ENCODE measurements around the gene STX17.
A peak's percentile ranks its signal among the peaks of the same experiment; 100 is the strongest.
"Not testable (repeated sequence)": the region's sequence is repeated elsewhere in the genome, so short reads cannot be mapped to it uniquely, and the experiment has no call there.

The STX17 gene

GRCh38 chr9:99906403-99907207 lies at the start of gene STX17:
Gene STX17 (plus strand): TSS chr9:99906654. CDS start chr9:99915240, 8,586 bp downstream.
- ChIA-PET POLR2A (interaction anchor here (1.0 to 1.1 kb wide), 2 partner anchors 33 to 85 kb away, joined by 3 read pairs; partner anchors contain the start of gene NR4A3), CTCF (interaction anchor here (1.0 to 2.0 kb wide), 2 partner anchors 21 to 83 kb away, joined by 3 to 4 read pairs; no protein-coding TSS in a partner anchor)
- no peak for DNase-seq (ENCODE audit: low read depth, low spot score)

GRCh38 chr9:99857576-99857975 lies 48.9 kb upstream of the STX17 start:
- DNase-seq (ENCODE audit: low read depth, low spot score); CTCF ChIA-PET; POLR2A ChIA-PET; H3K4me3 ChIP-seq (ENCODE audit: low read depth, low read length): not testable (repeated sequence)

More at GRCh38 chr9:99906403-99907207, at the start of gene STX17:
- no peak for TF ChIP-seq CTCF (IDR thresholded peaks at IDR 0.05; ENCODE audit: insufficient read depth, low read length, missing control alignments)
- H3K4me3 ChIP-seq (ENCODE audit: low read depth, low read length) = peak within 1 kb of the TSS; percentile 87

- POLR2A ChIA-PET = no interaction called here
Measured at GRCh38 chr9:99858087-99858486, 48.4 kb upstream of the STX17 start.

GRCh38 chr9:99859243-99859980 lies 47.0 kb upstream of the STX17 start:
- DNase-seq (ENCODE audit: low read depth, low spot score) = no peak
- no peak overlapping the region for H3K4me3 ChIP-seq (ENCODE audit: low read depth, low read length)
- ChIA-PET CTCF (interaction anchor here (0.6 to 1.3 kb wide), 2 partner anchors 16 to 20 kb away, joined by 3 read pairs; no protein-coding TSS in a partner anchor), POLR2A (no interaction called here)
- TF ChIP-seq CTCF (IDR thresholded peaks at IDR 0.05; ENCODE audit: insufficient read depth, low read length, missing control alignments) = no peak

More at GRCh38 chr9:99858087-99858486, 48.4 kb upstream of the STX17 start:
- no peak overlapping the region for H3K4me3 ChIP-seq (ENCODE audit: low read depth, low read length)
- no peak for TF ChIP-seq CTCF (IDR thresholded peaks at IDR 0.05; ENCODE audit: insufficient read depth, low read length, missing control alignments)
- CTCF ChIA-PET = no interaction called here
- DNase-seq (ENCODE audit: low read depth, low spot score) = no peak

- no peak for DNase-seq (ENCODE audit: low read depth, low spot score)
- ChIA-PET CTCF (interaction anchor here (0.6 to 1.4 kb wide), 3 partner anchors 10 to 21 kb away, joined by 3 read pairs; no protein-coding TSS in a partner anchor), POLR2A (no interaction called here)
- H3K4me3 ChIP-seq (ENCODE audit: low read depth, low read length) = no peak overlapping the region
- TF ChIP-seq CTCF (IDR thresholded peaks at IDR 0.05; ENCODE audit: insufficient read depth, low read length, missing control alignments) = no peak
Measured at GRCh38 chr9:99860266-99860665, 46.2 kb upstream of the STX17 start.

GRCh38 chr9:99863955-99864354 lies 42.5 kb upstream of the STX17 start:
- CTCF ChIA-PET = interaction anchor here (0.8 kb wide), 1 partner anchor 182 kb away, joined by 3 read pairs; no protein-coding TSS in a partner anchor
- POLR2A ChIA-PET = no interaction called here
- no peak for DNase-seq (ENCODE audit: low read depth, low spot score)

More at GRCh38 chr9:99863955-99864354, 42.5 kb upstream of the STX17 start:
- no peak overlapping the region for H3K4me3 ChIP-seq (ENCODE audit: low read depth, low read length)
- TF ChIP-seq CTCF (IDR thresholded peaks at IDR 0.05; ENCODE audit: insufficient read depth, low read length, missing control alignments) = no peak

All from AG04449 (cell line).